Lower leg skin (tissue), 3 donors: ENCODE results near the gene PPP1R18.

Source experiments
- CTCF ChIP-seq, 3 donors: fragments of 450-650 bp; IDR thresholded peaks; one replicate each; pipeline ENCODE4 v1.5.1; 2016; ENCODE audit warnings: antibody characterized with exemption in 3 of 3, mild to moderate bottlenecking in 3 of 3, moderate library complexity in 2 of 3
- POLR2A ChIP-seq, 2 donors: fragments of 450-650 bp; IDR thresholded peaks; one replicate each; pipeline ENCODE4 v1.6.1; 2016 to 2017; ENCODE audit warnings: antibody characterized with exemption in 2 of 2, mild to moderate bottlenecking in 1 of 2, moderate library complexity in 1 of 2

- TF ChIP-seq CTCF (IDR thresholded peaks at IDR 0.05): no peak
- no peak for TF ChIP-seq POLR2A (IDR thresholded peaks at IDR 0.05)
These were observed 25.4 kb upstream of the PPP1R18 start for GRCh38 chr6:30711758-30712380.
